Skin epidermis (tissue), 12 donors: ENCODE measurements around the gene TARBP1.
"Not testable (repeated sequence)": the region's sequence is repeated elsewhere in the genome, so short reads cannot be mapped to it uniquely, and the experiment has no call there.

Experiments used
- H3K27ac ChIP-seq, 21 experiments: fragments of 200-600 bp; sonication (generic) in 11 of 21; one replicate each; pipeline ENCODE4 v1.5.0; 2020; ENCODE audit warnings: mild to moderate bottlenecking in 3 of 21, inconsistent platforms in 2 of 21, moderate library complexity in 2 of 21
- H3K4me3 ChIP-seq, 7 experiments: fragments of 200-600 bp; sonication (generic) in 2 of 7; one replicate each; pipeline ENCODE4 v1.5.0; 2020; ENCODE audit warnings: inconsistent platforms in 2 of 7, mild to moderate bottlenecking in 2 of 7, moderate library complexity in 1 of 7

TARBP1 gene

DNA sequence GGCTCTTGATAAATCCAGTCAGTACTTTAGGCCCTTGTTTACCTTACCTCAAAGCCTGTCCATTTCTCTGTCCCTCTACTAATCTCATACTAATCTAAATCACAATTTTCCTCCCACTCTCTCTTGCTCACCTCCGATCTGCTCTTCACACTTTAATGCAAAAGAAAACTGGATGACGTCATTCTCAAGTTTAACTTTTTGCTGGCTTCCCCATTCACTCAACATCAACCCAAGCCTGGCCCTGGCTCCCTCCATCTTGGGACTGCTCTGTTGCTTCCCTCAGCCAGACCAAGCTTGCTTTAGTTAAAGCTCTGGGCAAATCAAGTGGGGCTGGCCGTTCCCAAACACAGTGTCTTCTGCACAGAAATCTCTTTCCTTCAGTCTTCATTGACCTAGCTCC lies 76.0 kb downstream of the TARBP1 start:
- Histone ChIP-seq H3K4me3 (no peak overlapping the region), H3K27ac (peak overlapping the region in 2 of 21 experiments; percentile 21 to 44)

DNA sequence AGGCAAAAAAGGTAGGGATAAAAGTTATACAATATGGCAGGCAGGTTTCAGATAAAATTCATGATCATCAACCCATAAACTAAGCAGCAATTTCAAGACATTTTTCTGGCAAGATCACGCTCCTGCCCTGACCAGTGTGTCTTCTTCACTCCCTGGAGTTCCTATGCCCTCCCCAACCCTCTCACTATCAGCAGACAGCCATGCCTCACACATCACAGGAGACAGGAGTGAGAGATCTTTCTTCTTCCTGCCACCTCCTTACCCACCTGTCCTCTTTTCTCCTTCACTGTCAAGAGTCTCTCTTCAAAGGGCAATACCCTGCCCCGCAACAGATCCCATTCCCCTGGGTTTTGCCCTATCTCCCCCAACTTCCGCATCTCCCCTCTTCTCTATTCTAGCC lies 77.3 kb downstream of the TARBP1 start:
- Histone ChIP-seq H3K27ac (peak overlapping the region in 7 of 21 experiments; percentile 2 to 78 (median 54)), H3K4me3 (no peak overlapping the region)

DNA sequence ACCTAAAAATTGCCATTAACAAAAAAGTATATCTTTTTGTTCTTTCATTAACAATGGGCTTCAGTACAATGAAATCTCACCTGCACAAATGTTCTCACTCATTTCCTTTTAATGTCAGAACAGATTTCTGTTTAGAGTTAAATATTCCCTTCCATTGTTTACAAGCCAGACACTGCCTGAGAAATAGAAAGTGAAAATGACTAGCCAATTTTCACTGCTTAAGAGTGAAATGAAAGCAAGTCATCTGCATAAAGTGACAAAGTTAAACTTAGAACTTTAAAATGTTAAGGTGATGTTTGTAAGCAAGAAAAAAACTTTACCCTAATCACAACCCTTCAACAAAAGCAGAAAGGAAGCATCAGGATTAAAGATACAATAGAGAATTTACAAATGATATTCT lies 78.2 kb downstream of the TARBP1 start:
- Histone ChIP-seq H3K4me3 (no peak overlapping the region), H3K27ac (peak overlapping the region in 13 of 21 experiments; percentile 1 to 78 (median 40))

DNA sequence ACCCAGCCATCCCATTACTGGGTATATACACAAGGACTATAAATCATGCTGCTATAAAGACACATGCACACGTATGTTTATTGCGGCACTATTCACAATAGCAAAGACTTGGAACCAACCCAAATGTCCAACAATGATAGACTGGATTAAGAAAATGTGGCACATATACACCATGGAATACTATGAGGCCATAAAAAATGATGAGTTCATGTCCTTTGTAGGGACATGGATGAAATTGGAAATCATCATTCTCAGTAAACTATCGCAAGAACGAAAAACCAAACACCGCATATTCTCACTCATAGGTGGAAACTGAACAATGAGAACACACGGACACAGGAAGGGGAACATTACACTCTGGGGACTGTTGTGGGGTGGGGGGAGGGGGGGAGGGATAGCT lies 79.5 kb downstream of the TARBP1 start:
- H3K27ac ChIP-seq: peak overlapping the region in 3 of 21 experiments; percentile 20 to 79 (median 62)

DNA sequence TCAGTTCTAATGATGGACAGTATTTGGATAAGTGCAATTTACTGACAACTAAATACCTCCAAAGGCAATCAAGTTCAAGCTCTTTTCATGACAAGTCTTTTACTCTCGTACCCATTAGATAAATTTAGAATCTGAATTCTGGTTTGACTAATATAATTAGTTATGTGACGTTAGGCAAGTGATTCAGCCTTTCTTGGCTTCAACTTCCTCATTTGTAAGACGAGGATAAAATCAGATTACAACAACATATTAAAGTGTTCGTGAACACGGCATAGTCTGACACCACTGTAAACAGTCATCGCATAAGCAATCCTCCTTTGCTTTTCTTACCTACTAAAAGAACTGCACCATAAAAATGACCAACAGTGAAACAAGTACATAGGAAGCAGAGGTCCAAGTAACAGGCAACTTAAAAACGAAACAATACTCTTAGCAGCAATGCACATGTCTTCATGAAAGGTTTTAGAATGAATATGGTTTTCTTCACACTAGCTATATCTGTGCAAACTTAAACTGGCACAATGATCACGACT lies 80.1 kb downstream of the TARBP1 start:
- Histone ChIP-seq H3K4me3 (peak overlapping the region in 2 of 7 experiments; percentile 12 to 19), H3K27ac (peak overlapping the region in 9 of 21 experiments; percentile 10 to 79 (median 30))

More for the DNA sequence above, 79.5 kb downstream of the TARBP1 start:
- not testable (repeated sequence) for H3K4me3 ChIP-seq

DNA sequence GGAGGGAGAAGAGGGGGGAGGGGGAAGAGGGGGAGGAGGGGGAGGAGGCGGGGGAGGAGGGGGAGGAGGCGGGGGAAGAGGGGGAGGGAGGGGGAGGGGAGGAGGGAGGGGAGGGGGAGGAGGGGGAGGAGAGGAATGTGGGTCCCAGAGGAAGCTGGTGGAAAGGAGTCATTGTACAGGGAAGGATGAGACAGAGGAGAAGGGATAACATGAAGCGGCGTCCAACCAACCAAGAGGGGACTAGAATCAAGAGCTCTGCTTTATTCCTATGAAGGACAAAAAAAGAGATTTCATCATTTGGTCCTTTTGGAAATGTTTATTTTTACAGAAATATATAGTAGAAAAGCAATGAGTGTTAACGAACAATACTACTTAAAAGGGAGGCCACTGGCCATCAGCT lies 81.2 kb downstream of the TARBP1 start:
- Histone ChIP-seq H3K4me3 (no peak overlapping the region), H3K27ac (no peak overlapping the region)

DNA sequence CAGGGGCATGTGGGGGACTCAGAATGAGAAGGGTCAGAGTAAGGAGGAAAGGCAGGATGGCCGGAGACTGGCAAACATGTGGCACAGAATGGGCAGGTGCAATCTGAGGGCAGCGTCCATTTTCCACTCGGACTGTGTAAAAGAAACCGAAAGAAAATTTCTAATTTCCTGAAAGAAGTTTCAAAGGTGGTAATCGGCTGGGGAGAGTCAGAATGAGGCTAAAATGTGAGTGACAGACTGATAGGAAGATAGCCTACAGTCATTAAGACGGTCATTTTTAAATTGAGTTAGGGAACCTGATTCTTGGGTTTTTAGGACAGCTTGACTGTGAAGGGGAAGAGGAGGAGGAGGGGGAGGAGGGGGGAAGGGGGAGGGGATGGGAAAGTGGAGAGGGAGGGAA lies 82.1 kb downstream of the TARBP1 start:
- no peak overlapping the region for H3K27ac ChIP-seq
- H3K4me3 ChIP-seq: no peak overlapping the region

DNA sequence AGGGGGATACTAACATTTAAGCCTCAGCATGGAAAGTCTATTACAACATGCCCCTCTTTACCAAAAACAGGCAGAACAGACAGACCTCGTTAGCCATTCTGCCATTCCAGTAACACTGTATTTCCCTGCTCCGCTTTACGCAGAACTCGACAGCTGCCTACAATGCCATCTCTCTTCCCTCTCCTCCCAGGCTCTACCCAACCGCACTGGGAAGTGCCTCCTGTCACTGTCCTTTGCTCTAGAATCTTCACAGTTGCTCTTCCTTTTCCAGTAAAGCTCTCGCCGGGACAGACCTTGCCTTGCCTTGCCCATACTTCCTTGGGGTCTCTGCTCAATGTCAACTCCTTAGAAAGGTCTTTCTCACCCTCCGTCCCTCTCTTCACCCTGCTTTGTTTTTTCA lies 82.9 kb downstream of the TARBP1 start:
- H3K27ac ChIP-seq: no peak overlapping the region

DNA sequence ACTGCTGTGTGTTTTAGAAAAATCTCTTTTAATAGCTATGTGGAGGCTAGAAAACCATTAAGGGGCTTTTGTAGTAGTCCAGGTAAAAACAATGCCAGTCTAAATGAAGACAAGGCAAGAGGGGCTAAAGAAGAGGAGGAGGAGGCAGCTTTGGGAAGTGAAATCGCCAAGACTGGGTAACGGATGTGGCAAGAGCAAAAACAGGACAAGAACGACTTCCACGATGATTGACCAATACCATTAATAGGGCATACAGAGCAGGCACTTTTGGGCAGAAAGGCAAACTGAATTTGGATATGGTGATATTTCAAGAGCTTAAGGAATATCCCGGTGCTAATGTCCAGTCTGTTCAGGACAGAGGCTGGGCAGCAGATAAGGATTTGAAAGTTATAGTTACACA lies 83.7 kb downstream of the TARBP1 start:
- H3K27ac ChIP-seq: no peak overlapping the region

More for the DNA sequence above, 82.9 kb downstream of the TARBP1 start:
- no peak overlapping the region for H3K4me3 ChIP-seq

DNA sequence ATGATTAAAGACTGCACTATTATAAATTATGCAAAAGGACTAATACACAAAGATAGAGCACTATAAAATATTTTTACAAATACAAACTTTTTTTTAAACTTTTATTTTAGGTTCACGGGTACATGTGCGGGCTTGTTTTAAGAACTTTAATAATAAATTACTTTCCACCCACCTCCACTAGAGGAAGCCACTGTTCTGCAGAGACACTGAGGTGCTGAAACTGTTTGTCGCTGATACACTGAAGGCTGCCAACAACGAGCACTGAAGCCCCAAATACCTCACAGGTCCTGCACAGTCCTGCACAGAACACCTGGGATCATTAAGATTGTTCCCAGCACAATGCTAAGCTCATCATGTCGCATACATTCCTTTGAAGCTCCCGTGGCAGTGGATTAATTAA lies 85.8 kb downstream of the TARBP1 start:
- Histone ChIP-seq H3K27ac (no peak overlapping the region), H3K4me3 (no peak overlapping the region)

More for the DNA sequence above, 83.7 kb downstream of the TARBP1 start:
- no peak overlapping the region for H3K4me3 ChIP-seq

DNA sequence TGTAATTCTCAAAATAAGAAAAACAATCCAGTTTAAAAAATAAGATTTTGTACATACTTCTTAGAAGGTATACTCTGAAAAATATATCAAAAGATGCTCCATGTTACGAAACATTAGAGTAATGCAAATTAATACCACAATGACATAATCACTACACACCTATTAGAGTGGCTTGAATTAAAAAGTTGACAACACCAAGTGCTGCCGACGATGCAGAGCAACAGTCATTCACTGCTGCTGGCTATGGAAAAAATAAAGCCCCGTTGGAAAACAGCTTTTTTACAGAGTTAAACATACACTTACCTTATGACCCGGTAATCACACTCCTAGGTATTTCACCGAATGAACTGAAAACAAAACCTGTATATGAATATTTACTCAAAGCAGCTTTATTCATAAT lies 90.9 kb downstream of the TARBP1 start:
- Histone ChIP-seq H3K27ac (no peak overlapping the region), H3K4me3 (no peak overlapping the region)

DNA sequence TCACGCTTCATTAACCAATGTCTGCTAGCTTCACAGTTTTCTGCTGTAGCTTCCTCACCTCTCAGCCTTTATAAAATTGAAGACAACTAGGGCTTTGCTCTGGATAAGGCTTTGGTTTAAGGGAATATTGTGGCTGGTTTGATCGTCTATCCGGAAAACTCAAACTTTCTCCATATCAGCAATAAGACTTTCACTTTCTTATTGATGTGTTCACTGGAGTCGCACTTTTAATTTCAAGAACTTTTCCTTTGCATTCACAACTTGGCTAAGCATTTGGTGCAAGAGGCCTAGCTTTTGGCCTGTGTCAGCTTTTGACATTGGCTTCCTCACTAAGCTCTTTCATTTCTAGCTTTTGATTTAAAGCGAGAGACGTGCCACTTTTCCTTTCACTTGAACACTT lies 92.9 kb downstream of the TARBP1 start:
- Histone ChIP-seq H3K27ac (no peak overlapping the region), H3K4me3 (no peak overlapping the region)

DNA sequence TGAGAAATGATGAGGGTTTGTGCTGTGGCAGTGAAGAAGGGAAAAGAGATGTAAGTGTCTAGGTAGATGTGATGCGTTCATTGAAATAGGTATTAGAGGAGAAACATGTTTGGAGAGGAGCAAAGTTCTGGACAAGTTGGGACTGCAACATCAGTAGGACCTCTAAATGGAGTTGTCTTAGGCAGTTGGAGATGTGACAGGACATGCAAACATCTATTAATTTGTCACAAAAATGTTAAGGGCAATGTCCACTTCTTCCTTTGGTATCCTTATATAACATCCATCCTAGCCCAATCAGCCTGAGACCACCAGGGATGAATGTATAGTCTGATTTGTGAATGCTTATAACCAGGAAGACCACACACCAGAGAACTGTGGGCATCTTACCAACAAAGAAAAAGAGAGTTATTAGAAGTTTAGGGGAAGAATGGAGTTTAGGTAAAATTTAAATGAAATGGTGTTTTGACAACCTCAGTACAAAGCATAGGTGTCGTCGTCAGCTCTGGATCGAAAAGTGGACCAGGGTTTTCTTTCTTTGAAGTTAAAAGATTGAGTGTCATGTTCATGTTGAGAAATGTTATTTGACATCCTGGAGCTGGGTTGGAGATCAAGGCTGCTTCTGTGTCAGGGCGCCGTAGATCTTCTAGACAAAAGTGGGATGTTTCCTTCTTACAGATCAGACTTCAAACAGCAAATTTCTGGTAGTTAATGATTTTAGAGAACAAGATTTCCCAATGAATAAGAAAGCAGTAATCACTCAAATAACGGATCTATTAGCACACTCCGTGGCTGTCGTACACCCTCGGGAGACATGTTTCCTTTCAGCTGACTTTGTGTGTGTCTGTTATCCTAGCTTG lies 97.1 kb downstream of the TARBP1 start:
- H3K4me3 ChIP-seq: no peak overlapping the region
- H3K27ac ChIP-seq: no peak overlapping the region

DNA sequence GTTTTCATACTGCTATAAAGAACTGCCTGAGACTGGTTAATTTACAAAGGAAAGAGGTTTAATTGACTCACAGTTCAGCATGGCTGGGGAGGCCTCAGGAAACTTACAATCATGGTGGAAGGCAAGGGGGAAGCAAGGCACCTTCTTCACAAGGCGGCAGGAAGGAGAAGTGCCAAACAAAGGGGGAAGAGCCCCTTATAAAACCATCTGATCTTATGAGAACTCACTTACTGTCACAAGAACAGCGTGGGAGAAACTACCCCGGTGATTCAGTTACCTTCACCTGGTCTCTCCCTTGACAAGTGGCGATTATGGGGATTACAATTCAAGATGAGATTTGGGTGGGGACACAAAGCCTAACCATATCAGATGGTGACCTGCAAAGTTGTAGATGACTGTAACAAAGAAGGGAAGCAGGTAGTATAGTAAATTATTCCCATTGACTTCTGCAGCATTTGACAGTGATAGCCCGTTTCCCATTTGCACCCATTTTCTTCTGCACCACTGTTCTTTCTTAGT lies 99.3 kb downstream of the TARBP1 start:
- not testable (repeated sequence) for H3K4me3 ChIP-seq, H3K27ac ChIP-seq

DNA sequence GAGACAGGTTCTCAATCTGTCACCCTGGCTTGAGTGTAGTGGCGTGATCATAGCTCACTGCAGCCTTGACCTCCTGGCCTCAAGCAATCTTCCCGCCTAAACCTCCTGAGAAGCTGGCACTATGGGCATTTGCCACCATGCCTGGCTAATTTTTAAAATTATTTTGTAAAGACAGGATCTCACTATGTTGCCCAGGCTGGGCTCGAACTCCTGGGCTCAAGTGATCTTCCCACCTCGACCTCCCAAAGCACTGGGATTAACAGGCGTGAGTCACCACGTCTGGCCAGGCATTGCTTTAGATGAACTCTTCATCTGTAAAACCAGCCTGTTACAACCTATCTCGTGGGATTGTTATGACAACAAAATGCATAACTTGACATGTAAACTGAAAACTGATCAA lies 103.3 kb downstream of the TARBP1 start:
- Histone ChIP-seq H3K27ac (no peak overlapping the region), H3K4me3 (no peak overlapping the region)

DNA sequence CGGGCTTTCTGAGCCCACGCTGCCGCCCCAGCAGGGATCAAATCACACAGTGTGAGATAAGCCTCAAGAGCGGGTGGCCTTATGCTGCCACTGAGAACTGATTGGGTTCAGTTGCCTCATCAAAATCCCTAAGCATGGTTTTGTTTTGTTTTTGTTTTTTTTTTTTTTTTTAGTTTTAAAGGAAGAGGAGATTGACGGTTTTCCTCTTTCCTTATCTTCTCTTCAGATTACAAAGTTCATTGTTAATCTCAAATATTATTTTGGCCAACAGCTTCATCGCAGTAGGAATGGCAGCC lies 105.1 kb downstream of the TARBP1 start:
- Histone ChIP-seq H3K27ac (peak overlapping the region; percentile 88 to 99 (median 98)), H3K4me3 (peak overlapping the region; percentile 60 to 87 (median 72))

DNA sequence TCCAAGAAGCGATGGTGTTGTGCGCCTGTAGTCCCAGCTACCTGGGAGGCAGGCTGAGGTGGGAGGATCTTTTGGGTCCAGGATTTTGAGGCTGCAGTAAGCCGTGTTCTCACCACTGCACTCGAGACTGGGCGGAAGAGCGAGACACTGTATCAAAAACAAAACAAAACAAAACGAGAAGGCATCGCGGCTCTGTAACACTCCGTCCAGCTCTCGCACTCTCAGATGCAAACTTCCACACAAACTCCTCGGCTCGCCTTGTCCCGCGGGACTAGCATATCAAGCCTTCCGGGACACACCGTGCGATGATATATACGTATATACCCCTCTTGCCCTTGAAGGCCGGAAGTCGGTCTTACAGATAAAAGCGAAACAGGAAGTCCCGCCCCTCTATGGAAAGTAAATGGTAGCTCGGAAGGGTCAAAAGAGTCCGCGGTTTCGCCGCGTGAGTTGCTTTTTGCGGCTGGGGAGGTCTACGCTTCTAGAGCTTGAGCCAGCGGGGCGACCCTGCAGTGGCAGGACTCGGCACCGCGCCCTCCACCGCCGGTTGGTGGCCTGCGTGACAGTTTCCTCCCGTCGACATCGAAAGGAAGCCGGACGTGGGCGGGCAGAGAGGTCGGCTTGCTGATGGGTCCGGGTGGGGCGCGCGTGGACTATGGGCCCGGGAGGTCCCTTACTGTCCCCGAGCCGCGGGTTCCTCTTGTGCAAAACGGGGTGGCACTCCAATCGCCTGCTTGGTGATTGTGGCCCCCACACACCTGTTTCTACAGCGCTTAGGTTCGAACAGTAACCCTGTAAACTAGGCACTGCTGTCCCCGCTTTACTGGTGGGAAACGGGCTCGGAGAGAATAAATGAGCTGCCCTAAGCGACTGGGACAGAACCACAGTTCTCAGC lies 105.7 kb downstream of the TARBP1 start, which contains the start of gene COA6:
COA6 (plus strand) TSS at position 393 of the 895 bp plus-strand sequence; CDS start at position 404, 11 bp downstream.
- Histone ChIP-seq H3K27ac (peak within 1 kb of the TSS; percentile 88 to 99 (median 98)), H3K4me3 (peak within 1 kb of the TSS; percentile 60 to 87 (median 72))

DNA sequence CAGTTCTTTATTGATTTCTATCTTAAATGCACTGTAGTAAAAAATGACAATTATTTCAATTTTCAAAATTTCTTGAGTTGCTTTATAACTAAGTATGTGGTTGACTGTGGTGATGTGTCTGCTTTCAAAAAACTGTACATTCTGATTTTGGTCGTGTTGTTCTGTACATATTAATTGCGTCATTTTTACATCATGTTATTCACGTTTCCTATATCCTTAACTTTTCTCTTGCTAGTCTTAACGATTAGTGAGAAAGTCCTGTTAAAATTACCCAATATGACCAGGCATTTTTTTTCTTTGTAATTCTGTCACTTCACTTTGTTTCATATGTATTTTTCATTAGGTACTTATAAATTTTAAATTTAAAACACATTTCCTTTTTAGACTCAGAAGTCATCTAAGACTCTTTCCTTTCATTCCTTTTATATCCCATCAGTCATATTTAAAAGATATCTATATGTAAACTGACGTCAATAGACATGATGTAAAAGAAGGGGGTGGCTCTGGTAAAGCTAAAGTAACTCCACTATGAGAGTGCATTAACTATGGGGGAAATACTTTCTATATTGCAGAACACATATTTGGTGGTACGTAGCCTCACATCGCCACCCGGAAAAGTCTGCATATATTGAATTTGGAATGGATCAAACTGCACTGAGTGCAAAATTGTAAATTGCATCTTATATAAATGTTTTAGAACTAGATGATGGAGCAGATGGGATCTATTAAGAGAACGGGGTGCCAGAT lies 106.8 kb downstream of the TARBP1 start:
- H3K27ac ChIP-seq: peak overlapping the region in 14 of 21 experiments; percentile 88 to 99 (median 98)
- peak overlapping the region; percentile 60 to 87 (median 72) for H3K4me3 ChIP-seq

DNA sequence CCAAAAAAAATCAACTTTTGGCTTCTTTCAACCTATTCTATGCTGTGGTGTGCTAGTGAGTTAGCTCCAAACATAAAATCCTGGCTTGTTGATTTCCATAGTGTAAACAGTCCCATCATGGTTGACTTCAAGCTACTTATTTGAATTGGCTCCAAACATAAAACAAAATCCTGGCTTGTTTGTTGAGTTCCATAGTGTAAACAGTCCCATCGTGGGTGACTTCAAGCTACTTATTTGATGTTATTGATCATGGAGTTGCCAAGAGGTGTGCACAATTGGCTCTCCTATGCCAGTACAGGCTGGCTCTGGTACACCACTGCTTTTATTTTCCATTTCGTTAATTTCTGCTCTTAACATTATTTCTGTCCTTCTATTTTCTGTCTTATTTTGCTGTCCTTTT lies 107.6 kb downstream of the TARBP1 start:
- Histone ChIP-seq H3K4me3 (no peak overlapping the region), H3K27ac (no peak overlapping the region)
